Measurements from ENCODE around the gene ZNF33B.
"Not testable (repeated sequence)": the region's sequence is repeated elsewhere in the genome, so short reads cannot be mapped to it uniquely, and the experiment has no call there.

ZNF33B gene

GRCh38 chr10:42583828-42584227 lies 54.5 kb downstream of the ZNF33B start:
- Histone ChIP-seq H3K4me3 (ENCODE audit: control insufficient read depth in 1 of 7, extremely low read depth in 1 of 7, insufficient read depth in 4 of 7, low read depth in 2 of 7, low read length in 6 of 7) (no peak overlapping the region), H3K36me3 (ENCODE audit: control insufficient read depth in 4 of 4, insufficient read depth in 4 of 4, low read length in 3 of 4) (peaks cover 4 to 38% (median 17%) of the 10 kb centered on the region in 4 experiments), H3K4me1 (ENCODE audit: control extremely low read depth in 1 of 4, control insufficient read depth in 4 of 4, insufficient read depth in 4 of 4, low read length in 3 of 4) (no peaks in the 10 kb centered on the region), H3K9me3 (ENCODE audit: control extremely low read depth in 1 of 5, control insufficient read depth in 4 of 5, insufficient read depth in 2 of 5, low read depth in 1 of 5, low read length in 4 of 5) (peaks cover 3 to 49% (median 7%) of the 10 kb centered on the region in 5 experiments), H3K27me3 (replicated peaks in 2 of 5; ENCODE audit: control insufficient read depth in 4 of 5, insufficient read depth in 5 of 5, low read length in 4 of 5) (no peaks in the 10 kb centered on the region), H3K27ac (ENCODE audit: insufficient read depth in 1 of 2, low read depth in 1 of 2, low read length in 2 of 2, poor library complexity in 1 of 2, severe bottlenecking in 2 of 2) (no peak overlapping the region)
- ChIA-PET CTCF (no interaction called here), POLR2A (no interaction called here)
- no peak for DNase-seq
- WGBS (ENCODE audit: insufficient coverage), result 100% methylated on average over 5 of the region's 5 CpGs

- DNase-seq, result no peak
- POLR2A ChIA-PET, result no interaction called here
- no peak overlapping the region for H3K27ac ChIP-seq (ENCODE audit: insufficient read depth in 1 of 2, low read depth in 1 of 2, low read length in 2 of 2, poor library complexity in 1 of 2, severe bottlenecking in 2 of 2)
- WGBS (ENCODE audit: insufficient coverage), result 94% methylated on average over 6 of the region's 7 CpGs
- H3K36me3 ChIP-seq (ENCODE audit: control insufficient read depth in 4 of 4, insufficient read depth in 4 of 4, low read length in 3 of 4), result peaks cover 0 to 7% (median 0%) of the 10 kb centered on the region in 4 experiments
- peaks cover 0 to 8% (median 0%) of the 10 kb centered on the region in 5 experiments for H3K9me3 ChIP-seq (ENCODE audit: control extremely low read depth in 1 of 5, control insufficient read depth in 4 of 5, insufficient read depth in 2 of 5, low read depth in 1 of 5, low read length in 4 of 5)
- no peaks in the 10 kb centered on the region for H3K27me3 ChIP-seq (replicated peaks in 2 of 5; ENCODE audit: control insufficient read depth in 4 of 5, insufficient read depth in 5 of 5, low read length in 4 of 5)
- CTCF ChIA-PET, result no interaction called here
- peaks cover 0 to 2% (median 0%) of the 10 kb centered on the region in 4 experiments for H3K4me1 ChIP-seq (ENCODE audit: control extremely low read depth in 1 of 4, control insufficient read depth in 4 of 4, insufficient read depth in 4 of 4, low read length in 3 of 4)
- no peak overlapping the region for H3K4me3 ChIP-seq (ENCODE audit: control insufficient read depth in 1 of 7, extremely low read depth in 1 of 7, insufficient read depth in 4 of 7, low read depth in 2 of 7, low read length in 6 of 7)
These were observed 60.4 kb downstream of the ZNF33B start for GRCh38 chr10:42578019-42578418.

DNA sequence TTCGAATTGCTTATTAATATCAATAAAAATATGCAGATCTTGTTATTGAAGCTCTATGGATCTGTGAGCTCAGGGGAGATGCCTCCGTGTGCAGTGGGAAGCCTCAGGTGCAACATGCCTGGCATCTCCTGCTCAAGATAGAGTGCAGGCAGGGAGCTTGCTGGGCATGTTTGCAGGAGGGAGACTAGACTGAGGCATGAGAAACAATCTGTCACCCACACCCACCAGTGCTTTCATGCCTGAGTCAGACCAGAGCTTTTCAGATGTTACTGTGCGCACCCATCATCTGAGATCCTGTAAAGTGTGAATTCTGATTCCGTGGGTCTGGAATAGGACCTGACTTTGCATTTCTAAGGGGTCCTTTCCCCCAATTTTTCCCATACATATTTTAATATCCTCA lies 62.0 kb downstream of the ZNF33B start:
- H3K27ac ChIP-seq (ENCODE audit: insufficient read depth in 1 of 2, low read depth in 1 of 2, low read length in 2 of 2, poor library complexity in 1 of 2, severe bottlenecking in 2 of 2), result no peak overlapping the region
- H3K4me1 ChIP-seq (ENCODE audit: control extremely low read depth in 1 of 4, control insufficient read depth in 4 of 4, insufficient read depth in 4 of 4, low read length in 3 of 4), result peaks cover 0 to 2% (median 0%) of the 10 kb centered on the region in 4 experiments
- POLR2A ChIA-PET, result no interaction called here
- CTCF ChIA-PET, result no interaction called here
- 100% methylated on average over 2 of the region's 4 CpGs for WGBS (ENCODE audit: insufficient coverage)
- peaks cover 0 to 5% (median 0%) of the 10 kb centered on the region in 5 experiments for H3K9me3 ChIP-seq (ENCODE audit: control extremely low read depth in 1 of 5, control insufficient read depth in 4 of 5, insufficient read depth in 2 of 5, low read depth in 1 of 5, low read length in 4 of 5)
- no peak overlapping the region for H3K4me3 ChIP-seq (ENCODE audit: control insufficient read depth in 1 of 7, extremely low read depth in 1 of 7, insufficient read depth in 4 of 7, low read depth in 2 of 7, low read length in 6 of 7)
- no peak for DNase-seq
- H3K36me3 ChIP-seq (ENCODE audit: control insufficient read depth in 4 of 4, insufficient read depth in 4 of 4, low read length in 3 of 4), result no peaks in the 10 kb centered on the region
- H3K27me3 ChIP-seq (replicated peaks in 2 of 5; ENCODE audit: control insufficient read depth in 4 of 5, insufficient read depth in 5 of 5, low read length in 4 of 5), result no peaks in the 10 kb centered on the region

GRCh38 chr10:42574336-42574735 lies 64.0 kb downstream of the ZNF33B start:
- H3K4me1 ChIP-seq (ENCODE audit: control extremely low read depth in 1 of 4, control insufficient read depth in 4 of 4, insufficient read depth in 4 of 4, low read length in 3 of 4), result peaks cover 0 to 2% (median 0%) of the 10 kb centered on the region in 4 experiments
- H3K27me3 ChIP-seq (replicated peaks in 2 of 5; ENCODE audit: control insufficient read depth in 4 of 5, insufficient read depth in 5 of 5, low read length in 4 of 5), result no peaks in the 10 kb centered on the region
- 15% methylated on average over 4 of the region's 5 CpGs for WGBS (ENCODE audit: insufficient coverage)
- H3K36me3 ChIP-seq (ENCODE audit: control insufficient read depth in 4 of 4, insufficient read depth in 4 of 4, low read length in 3 of 4), result no peaks in the 10 kb centered on the region
- CTCF ChIA-PET, result no interaction called here
- POLR2A ChIA-PET, result no interaction called here
- no peak overlapping the region for H3K4me3 ChIP-seq (ENCODE audit: control insufficient read depth in 1 of 7, extremely low read depth in 1 of 7, insufficient read depth in 4 of 7, low read depth in 2 of 7, low read length in 6 of 7)
- peak in 2 of 3 donors; percentile 23 to 48 for DNase-seq
- peaks cover 0 to 14% (median 2%) of the 10 kb centered on the region in 5 experiments for H3K9me3 ChIP-seq (ENCODE audit: control extremely low read depth in 1 of 5, control insufficient read depth in 4 of 5, insufficient read depth in 2 of 5, low read depth in 1 of 5, low read length in 4 of 5)
- no peak overlapping the region for H3K27ac ChIP-seq (ENCODE audit: insufficient read depth in 1 of 2, low read depth in 1 of 2, low read length in 2 of 2, poor library complexity in 1 of 2, severe bottlenecking in 2 of 2)

GRCh38 chr10:42556931-42557330 lies 81.4 kb downstream of the ZNF33B start:
- Histone ChIP-seq H3K36me3 (ENCODE audit: control insufficient read depth in 4 of 4, insufficient read depth in 4 of 4, low read length in 3 of 4) (no peaks in the 10 kb centered on the region), H3K9me3 (ENCODE audit: control extremely low read depth in 1 of 5, control insufficient read depth in 4 of 5, insufficient read depth in 2 of 5, low read depth in 1 of 5, low read length in 4 of 5) (no peaks in the 10 kb centered on the region), H3K27me3 (replicated peaks in 2 of 5; ENCODE audit: control insufficient read depth in 4 of 5, insufficient read depth in 5 of 5, low read length in 4 of 5) (peaks cover 0 to 3% (median 0%) of the 10 kb centered on the region in 5 experiments), H3K4me3 (ENCODE audit: control insufficient read depth in 1 of 7, extremely low read depth in 1 of 7, insufficient read depth in 4 of 7, low read depth in 2 of 7, low read length in 6 of 7) (no peak overlapping the region), H3K4me1 (ENCODE audit: control extremely low read depth in 1 of 4, control insufficient read depth in 4 of 4, insufficient read depth in 4 of 4, low read length in 3 of 4) (peaks cover 0 to 18% (median 8%) of the 10 kb centered on the region in 4 experiments), H3K27ac (ENCODE audit: insufficient read depth in 1 of 2, low read depth in 1 of 2, low read length in 2 of 2, poor library complexity in 1 of 2, severe bottlenecking in 2 of 2) (no peak overlapping the region)
- ChIA-PET CTCF (no interaction called here), POLR2A (no interaction called here)
- DNase-seq, result no peak
- 100% methylated on average over 3 of the region's 5 CpGs for WGBS (ENCODE audit: insufficient coverage)

- peaks cover 0 to 16% (median 4%) of the 10 kb centered on the region in 4 experiments for H3K36me3 ChIP-seq (ENCODE audit: control insufficient read depth in 4 of 4, insufficient read depth in 4 of 4, low read length in 3 of 4)
- CTCF ChIA-PET; DNase-seq; H3K9me3 ChIP-seq (ENCODE audit: control extremely low read depth in 1 of 5, control insufficient read depth in 4 of 5, insufficient read depth in 2 of 5, low read depth in 1 of 5, low read length in 4 of 5); H3K27ac ChIP-seq (ENCODE audit: insufficient read depth in 1 of 2, low read depth in 1 of 2, low read length in 2 of 2, poor library complexity in 1 of 2, severe bottlenecking in 2 of 2); POLR2A ChIA-PET; H3K27me3 ChIP-seq (replicated peaks in 2 of 5; ENCODE audit: control insufficient read depth in 4 of 5, insufficient read depth in 5 of 5, low read length in 4 of 5): not testable (repeated sequence)
- H3K4me3 ChIP-seq (ENCODE audit: control insufficient read depth in 1 of 7, extremely low read depth in 1 of 7, insufficient read depth in 4 of 7, low read depth in 2 of 7, low read length in 6 of 7), result peak overlapping the region in 3 of 7 experiments; percentile 90 to 98 (median 94)
- H3K4me1 ChIP-seq (ENCODE audit: control extremely low read depth in 1 of 4, control insufficient read depth in 4 of 4, insufficient read depth in 4 of 4, low read length in 3 of 4), result peaks cover 0 to 18% (median 15%) of the 10 kb centered on the region in 4 experiments
- WGBS (ENCODE audit: insufficient coverage), result 98% methylated on average over 10 of the region's 12 CpGs
These were observed 84.8 kb downstream of the ZNF33B start for GRCh38 chr10:42553576-42553975.

- POLR2A ChIA-PET, result no interaction called here
- DNase-seq, result no peak
- WGBS (ENCODE audit: insufficient coverage), result 3% methylated on average over 12 of the region's 14 CpGs
- Histone ChIP-seq H3K9me3 (ENCODE audit: control extremely low read depth in 1 of 5, control insufficient read depth in 4 of 5, insufficient read depth in 2 of 5, low read depth in 1 of 5, low read length in 4 of 5) (peaks cover 0 to 10% (median 0%) of the 10 kb centered on the region in 5 experiments), H3K4me1 (ENCODE audit: control extremely low read depth in 1 of 4, control insufficient read depth in 4 of 4, insufficient read depth in 4 of 4, low read length in 3 of 4) (peaks cover 0 to 18% (median 15%) of the 10 kb centered on the region in 4 experiments), H3K4me3 (ENCODE audit: control insufficient read depth in 1 of 7, extremely low read depth in 1 of 7, insufficient read depth in 4 of 7, low read depth in 2 of 7, low read length in 6 of 7) (peak overlapping the region; percentile 21 to 98 (median 89)), H3K27me3 (replicated peaks in 2 of 5; ENCODE audit: control insufficient read depth in 4 of 5, insufficient read depth in 5 of 5, low read length in 4 of 5) (peaks cover 0 to 3% (median 0%) of the 10 kb centered on the region in 5 experiments), H3K36me3 (ENCODE audit: control insufficient read depth in 4 of 4, insufficient read depth in 4 of 4, low read length in 3 of 4) (peaks cover 0 to 20% (median 4%) of the 10 kb centered on the region in 4 experiments), H3K27ac (ENCODE audit: insufficient read depth in 1 of 2, low read depth in 1 of 2, low read length in 2 of 2, poor library complexity in 1 of 2, severe bottlenecking in 2 of 2) (no peak overlapping the region)
- CTCF ChIA-PET, result no interaction called here
These were observed 85.3 kb downstream of the ZNF33B start for GRCh38 chr10:42553064-42553407.

Data from common myeloid progenitor, CD34-positive (primary cell).